Upper lobe of right lung (tissue), 1 donor: ENCODE measurements around the gene GARS1. TPM values are rescaled to one million over a fixed set of nuclear protein-coding genes. Genes with fewer than 3 reads are reported as not detected.

Experiments
- ATAC-seq: fragments of 200-7000 bp; cut with Tn5 transposase; one replicate; pipeline ENCODE4 v1.9.1; 2020; ENCODE audit warnings: mild to moderate bottlenecking, moderate library complexity
- DNase-seq: peaks from one replicate; pipeline ENCODE4 v3.0.0-alpha.2; 2020
- H3K27ac ChIP-seq: fragments of 200-600 bp; one replicate; pipeline ENCODE4 v1.8.0; 2022
- H3K27me3 ChIP-seq: fragments of 200-600 bp; one replicate; pipeline ENCODE4 v1.8.0; 2022; ENCODE audit warnings: mild to moderate bottlenecking
- H3K36me3 ChIP-seq: fragments of 200-600 bp; one replicate; pipeline ENCODE4 v1.8.0; 2022
- H3K4me1 ChIP-seq: fragments of 200-600 bp; one replicate; pipeline ENCODE4 v1.8.0; 2022
- H3K4me3 ChIP-seq: fragments of 200-600 bp; one replicate; pipeline ENCODE4 v1.8.0; 2022; ENCODE audit warnings: mild to moderate bottlenecking
- H3K9me3 ChIP-seq: fragments of 200-600 bp; one replicate; pipeline ENCODE4 v1.8.0; 2022
- CTCF ChIP-seq: fragments of 200-600 bp; IDR thresholded peaks from one replicate; pipeline ENCODE4 v1.8.0; 2022; ENCODE audit warnings: antibody characterized with exemption
- intact Hi-C: fragments of 100-400 bp; cut with DNase I; formaldehyde crosslinking; loops from one replicate; pipeline ENCODE4 v1.11.0; 2022
- total RNA-seq: library from RNA; stranded (reverse); fragmentation: NEBNext Ultra II Directional; extraction: Animal tissue kit (Norgen Biotek cat#: 25700); gene quantifications from one replicate; pipeline ENCODE4 v1.2.1, GENCODE V29; 2021
- donor health status: DM: no; HTN: yes; CAD: no; lungs with severe emphysema.

The GARS1 gene
- total RNA-seq, 1 donor from 2014 or later: 68.4 TPM

- Histone ChIP-seq H3K4me3 (no peak overlapping the region), H3K36me3 (peaks cover 85% of the 10 kb centered on the region), H3K4me1 (no peaks in the 10 kb centered on the region), H3K27ac (no peak overlapping the region), H3K27me3 (no peaks in the 10 kb centered on the region), H3K9me3 (no peaks in the 10 kb centered on the region)
- ATAC-seq: peak; percentile 54
- intact Hi-C loops: no loop called here
- TF ChIP-seq CTCF: no peak
- DNase-seq: no peak
These were observed 22.7 kb downstream of the GARS1 start for GRCh38 chr7:30617359-30617758.

- Histone ChIP-seq H3K27me3 (no peaks in the 10 kb centered on the region), H3K9me3 (no peaks in the 10 kb centered on the region), H3K4me3 (no peak overlapping the region), H3K27ac (no peak overlapping the region), H3K4me1 (no peaks in the 10 kb centered on the region), H3K36me3 (peaks cover 85% of the 10 kb centered on the region)
- ATAC-seq (no peak), DNase-seq (no peak)
- intact Hi-C loops: no loop called here
- no peak for TF ChIP-seq CTCF
These were observed 23.5 kb downstream of the GARS1 start for GRCh38 chr7:30618080-30618676.

DNA sequence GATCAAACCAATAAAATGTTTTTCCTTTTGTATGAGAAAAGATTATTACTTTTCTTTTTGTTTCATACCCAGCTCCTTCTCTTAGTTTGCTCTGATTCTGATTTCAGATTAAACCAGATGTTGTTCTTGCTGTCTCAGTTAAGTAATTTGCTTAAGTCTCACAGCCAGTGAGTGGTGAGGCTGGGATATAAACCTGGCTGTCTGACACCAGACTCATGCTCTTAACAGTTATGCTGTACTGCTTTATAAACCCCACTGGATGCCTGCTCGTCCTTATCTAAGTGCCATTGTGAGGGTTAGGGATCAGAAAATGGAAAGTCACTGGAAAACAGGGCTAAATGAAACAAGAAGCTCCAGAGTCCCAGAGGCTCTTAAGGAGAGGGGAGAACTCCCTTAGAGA is 24.3 kb downstream of the GARS1 start:
- Histone ChIP-seq H3K4me1 (no peaks in the 10 kb centered on the region), H3K36me3 (peaks cover 85% of the 10 kb centered on the region), H3K27ac (no peak overlapping the region), H3K27me3 (no peaks in the 10 kb centered on the region), H3K4me3 (no peak overlapping the region), H3K9me3 (no peaks in the 10 kb centered on the region)
- TF ChIP-seq CTCF: no peak
- ATAC-seq: no peak
- DNase-seq: no peak
- intact Hi-C loops: no loop called here

DNA sequence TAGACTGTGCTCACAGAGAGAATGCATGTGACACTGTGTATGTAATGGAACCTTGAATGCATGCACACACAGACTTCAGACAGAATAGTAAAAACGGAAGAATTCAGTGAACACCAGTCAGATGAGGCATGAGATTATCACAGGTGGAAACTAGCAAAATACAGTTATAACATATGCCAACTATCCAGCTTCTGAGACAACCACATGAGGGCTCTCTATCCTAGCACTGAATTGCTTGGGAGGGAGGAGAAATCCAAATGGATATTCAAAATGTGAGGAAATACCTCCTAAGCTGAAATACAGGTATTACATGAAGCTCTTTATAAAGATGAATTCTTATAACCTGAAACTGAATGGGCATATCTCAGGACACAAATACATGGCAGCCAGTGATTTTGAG is 30.6 kb downstream of the GARS1 start:
- H3K36me3 ChIP-seq: peaks cover 94% of the 10 kb centered on the region
- no peaks in the 10 kb centered on the region for H3K27me3 ChIP-seq
- intact Hi-C loops: no loop called here
- DNase-seq (no peak), ATAC-seq (no peak)
- H3K4me1 ChIP-seq: no peaks in the 10 kb centered on the region
- TF ChIP-seq CTCF: no peak
- no peak overlapping the region for H3K4me3 ChIP-seq
- H3K27ac ChIP-seq: no peak overlapping the region
- H3K9me3 ChIP-seq: no peaks in the 10 kb centered on the region

DNA sequence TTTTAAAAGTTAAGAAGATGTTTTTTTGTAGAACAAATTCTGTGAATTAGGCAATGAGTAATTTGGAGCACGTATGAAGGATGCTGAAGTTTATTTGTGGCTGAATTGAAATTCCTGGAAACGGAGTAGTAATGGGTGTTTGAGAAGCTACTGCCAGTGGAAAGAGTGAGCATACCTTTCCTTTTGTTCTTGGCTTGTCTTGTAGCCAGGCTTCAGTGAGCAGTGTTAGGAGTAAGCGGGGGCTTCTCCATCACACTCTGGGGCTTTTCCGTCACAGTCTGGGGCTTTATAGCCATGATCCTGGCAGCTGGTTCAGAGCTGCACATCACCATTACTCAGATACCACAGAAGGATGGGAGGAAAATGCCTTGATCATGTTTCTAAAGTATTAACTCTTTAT is 32.3 kb downstream of the GARS1 start:
- Histone ChIP-seq H3K36me3 (peaks cover 98% of the 10 kb centered on the region), H3K4me3 (no peak overlapping the region), H3K27me3 (no peaks in the 10 kb centered on the region), H3K4me1 (no peaks in the 10 kb centered on the region), H3K27ac (no peak overlapping the region), H3K9me3 (no peaks in the 10 kb centered on the region)
- DNase-seq (no peak), ATAC-seq (no peak)
- intact Hi-C loops: no loop called here
- TF ChIP-seq CTCF: no peak

GRCh38 chr7:30630986-30631385 is 36.3 kb downstream of the GARS1 start:
- Histone ChIP-seq H3K36me3 (peaks cover 90% of the 10 kb centered on the region), H3K4me3 (no peak overlapping the region), H3K9me3 (no peaks in the 10 kb centered on the region), H3K27me3 (no peaks in the 10 kb centered on the region), H3K27ac (no peak overlapping the region), H3K4me1 (no peaks in the 10 kb centered on the region)
- no peak for TF ChIP-seq CTCF
- DNase-seq (no peak), ATAC-seq (no peak)
- intact Hi-C loops: no loop called here
